Esophagus squamous epithelium (tissue), 5 donors: ENCODE data around the gene CALN1. TPM values are rescaled to one million over a fixed set of nuclear protein-coding genes. Genes with fewer than 3 reads are reported as not detected.

ENCODE experiments used
- DNase-seq: peaks from one replicate; lab custom pipeline; 2025; lab: John Stamatoyannopoulos, UW
- H3K27ac ChIP-seq, 4 donors: fragments of 200-600 bp; sonication (generic); one replicate each; pipeline ENCODE4 v1.5.1; 2016 to 2019; ENCODE audit warnings: mild to moderate bottlenecking in 1 of 4
- H3K27me3 ChIP-seq, 4 donors: fragments of 200-600 bp; sonication (generic); 1 replicate in 3 of 4; 2 replicates in 1 of 4; pipeline versions ENCODE4 v1.5.1 to v1.6.0; 2017 to 2021; ENCODE audit warnings: antibody characterized with exemption in 1 of 4
- H3K36me3 ChIP-seq, 3 donors: fragments of 200-600 bp; sonication (generic); one replicate each; pipeline ENCODE4 v1.5.1; 2016 to 2019
- H3K4me1 ChIP-seq, 3 donors: fragments of 200-600 bp; sonication (generic); one replicate each; pipeline ENCODE4 v1.5.1; 2017 to 2019
- H3K4me3 ChIP-seq, 4 donors: fragments of 200-600 bp; sonication (generic); 1 replicate in 3 of 4; 2 replicates in 1 of 4; pipeline ENCODE4 v1.5.1; 2016 to 2019; ENCODE audit warnings: mild to moderate bottlenecking in 2 of 4, moderate library complexity in 1 of 4
- H3K9me3 ChIP-seq, 3 donors: fragments of 200-600 bp; sonication (generic); one replicate each; pipeline ENCODE4 v1.5.1; 2016 to 2019
- CTCF ChIP-seq, 6 experiments: fragments of 450-650 bp in 4 of 6; fragments of 200-600 bp in 2 of 6; sonication (generic) in 2 of 6; IDR thresholded peaks; one replicate each; pipeline ENCODE4 v1.5.1; 2016 to 2019; ENCODE audit warnings: antibody characterized with exemption in 6 of 6, mild to moderate bottlenecking in 4 of 6, moderate library complexity in 4 of 6
- POLR2A ChIP-seq, 4 donors: fragments of 450-650 bp; IDR thresholded peaks; one replicate each; pipeline ENCODE4 v1.6.1; 2017; ENCODE audit warnings: antibody characterized with exemption in 4 of 4, mild to moderate bottlenecking in 4 of 4, moderate library complexity in 3 of 4
- WGBS, 2 donors: methylation state at CpG; one replicate each; pipeline ENCODE4 v1.1.5; 2018; 5-methylcytosine and 5-hydroxymethylcytosine counted together
- intact Hi-C: fragments of 100-400 bp; cut with DNase I; formaldehyde crosslinking; loops from one replicate; pipeline ENCODE4 v1.15.0; 2022
- total RNA-seq, 4 donors: library from RNA; depleted of rRNA; stranded (reverse); fragments of >200 nt; gene quantifications; one replicate each; pipeline ENCODE4 v1.1.0, GENCODE V29; 2016
- donor health status: DM: yes; HTN: yes; CAD: no.

CALN1 gene
- total RNA-seq, 4 donors from 2014 or later: 0.83 TPM; not detected in 3

GRCh38 chr7:71972534-71972933 lies 439.6 kb downstream of the CALN1 start:
- Histone ChIP-seq H3K4me3 (no peak overlapping the region), H3K36me3 (no peaks in the 10 kb centered on the region), H3K27ac (no peak overlapping the region), H3K27me3 (no peaks in the 10 kb centered on the region), H3K9me3 (no peaks in the 10 kb centered on the region), H3K4me1 (no peaks in the 10 kb centered on the region)
- TF ChIP-seq POLR2A (IDR thresholded peaks at IDR 0.05) (no peak), CTCF (IDR thresholded peaks at IDR 0.05) (no peak)
- intact Hi-C loops: no loop called here
- 39 to 78% methylated on average over 4 to 7 of the region's 7 CpGs for WGBS, 2 donors
- no peak for DNase-seq

- Histone ChIP-seq H3K4me1 (no peaks in the 10 kb centered on the region), H3K27me3 (no peaks in the 10 kb centered on the region), H3K36me3 (no peaks in the 10 kb centered on the region), H3K9me3 (no peaks in the 10 kb centered on the region), H3K27ac (no peak overlapping the region), H3K4me3 (no peak overlapping the region)
- 47 to 61% methylated on average over 3 of the region's 3 CpGs for WGBS, 2 donors
- TF ChIP-seq POLR2A (IDR thresholded peaks at IDR 0.05) (no peak), CTCF (IDR thresholded peaks at IDR 0.05) (no peak)
- intact Hi-C loops: no loop called here
- no peak for DNase-seq
These were observed 441.4 kb downstream of the CALN1 start for GRCh38 chr7:71970725-71971124.

GRCh38 chr7:71962636-71963035 lies 449.5 kb downstream of the CALN1 start:
- Histone ChIP-seq H3K27ac (no peak overlapping the region), H3K36me3 (no peaks in the 10 kb centered on the region), H3K4me3 (no peak overlapping the region), H3K9me3 (no peaks in the 10 kb centered on the region), H3K4me1 (no peaks in the 10 kb centered on the region), H3K27me3 (no peaks in the 10 kb centered on the region)
- no peak for DNase-seq
- intact Hi-C loops: no loop called here
- TF ChIP-seq POLR2A (IDR thresholded peaks at IDR 0.05): no peak
- no peak for TF ChIP-seq CTCF (IDR thresholded peaks at IDR 0.05)
- 87 to 94% methylated on average over 3 of the region's 3 CpGs for WGBS, 2 donors

GRCh38 chr7:71961283-71961682 lies 450.9 kb downstream of the CALN1 start:
- Histone ChIP-seq H3K36me3 (no peaks in the 10 kb centered on the region), H3K4me3 (no peak overlapping the region), H3K27me3 (no peaks in the 10 kb centered on the region), H3K4me1 (no peaks in the 10 kb centered on the region), H3K27ac (no peak overlapping the region), H3K9me3 (no peaks in the 10 kb centered on the region)
- no peak for DNase-seq
- 59 to 86% methylated on average over 3 to 4 of the region's 4 CpGs for WGBS, 2 donors
- TF ChIP-seq POLR2A (IDR thresholded peaks at IDR 0.05) (no peak), CTCF (IDR thresholded peaks at IDR 0.05) (no peak)
- intact Hi-C loops: no loop called here

GRCh38 chr7:71942115-71942514 lies 470.0 kb downstream of the CALN1 start:
- WGBS, 2 donors: 89 to 94% methylated on average over 5 to 12 of the region's 17 CpGs
- Histone ChIP-seq H3K4me1 (no peaks in the 10 kb centered on the region), H3K27ac (no peak overlapping the region), H3K27me3 (no peaks in the 10 kb centered on the region), H3K36me3 (no peaks in the 10 kb centered on the region), H3K4me3 (no peak overlapping the region), H3K9me3 (no peaks in the 10 kb centered on the region)
- intact Hi-C loops: no loop called here
- DNase-seq: no peak
- no peak for TF ChIP-seq CTCF (IDR thresholded peaks at IDR 0.05)
- no peak for TF ChIP-seq POLR2A (IDR thresholded peaks at IDR 0.05)
